Keratinocyte (primary cell): ENCODE results near the gene IGF2BP2. TPM values are rescaled to one million over a fixed set of nuclear protein-coding genes. Genes with fewer than 3 reads are reported as not detected.

ENCODE experiments used
- DNase-seq: peaks from one replicate; pipeline ENCODE4 v3.0.0-alpha.2; 2011; ENCODE audit warnings: low read depth, missing footprints, low spot score
- FAIRE-seq: peaks from 2 replicates; lab custom pipeline; 2011; peaks lifted over from hg19 to GRCh38; lab: Jason Lieb, UNC
- H2AFZ ChIP-seq: 2 replicates; pipeline ENCODE4 v1.6.0; 2012; ENCODE audit warnings: low read length, control low read depth, inconsistent platforms; ENCODE audit not compliant: control insufficient read depth
- H3K27ac ChIP-seq: 2 replicates; pipeline ENCODE4 v1.5.1; 2011; ENCODE audit warnings: low read length; ENCODE audit not compliant: control insufficient read depth, insufficient read depth
- H3K27me3 ChIP-seq: 3 replicates; pipeline ENCODE4 v1.6.0; 2011; ENCODE audit warnings: low read length; ENCODE audit not compliant: control insufficient read depth, insufficient read depth; ENCODE audit errors: extremely low read depth
- H3K36me3 ChIP-seq, 2 experiments: 2 replicates in 1 of 2; 3 replicates in 1 of 2; pipeline ENCODE4 v1.5.1; 2011; ENCODE audit warnings: low read length in 2 of 2, mild to moderate bottlenecking in 1 of 2; ENCODE audit not compliant: control insufficient read depth in 2 of 2, insufficient read depth in 2 of 2; ENCODE audit errors: extremely low read depth in 1 of 2
- H3K4me1 ChIP-seq: 3 replicates; pipeline ENCODE4 v1.5.1; 2011; ENCODE audit warnings: low read length; ENCODE audit not compliant: control insufficient read depth, insufficient read depth; ENCODE audit errors: extremely low read depth
- H3K4me2 ChIP-seq: 3 replicates; pipeline ENCODE4 v1.6.0; 2011; ENCODE audit warnings: low read depth, low read length; ENCODE audit not compliant: control insufficient read depth, insufficient read depth; ENCODE audit errors: extremely low read depth
- H3K4me3 ChIP-seq, 3 experiments: fragments of 200-600 bp in 1 of 3; sonication (generic) in 1 of 3; 2 replicates in 2 of 3; 3 replicates in 1 of 3; pipeline ENCODE4 v1.5.1; 2011 to 2016; ENCODE audit warnings: low read length in 3 of 3, mild to moderate bottlenecking in 3 of 3, control low read depth in 2 of 3, inconsistent platforms in 1 of 3, low read depth in 1 of 3, mixed read lengths in 1 of 3, mixed run types in 1 of 3, moderate library complexity in 1 of 3; ENCODE audit not compliant: control insufficient read depth in 2 of 3, insufficient read depth in 2 of 3; ENCODE audit errors: extremely low read depth in 1 of 3
- H3K79me2 ChIP-seq: 2 replicates; pipeline ENCODE4 v1.6.0; 2012; ENCODE audit warnings: low read length; ENCODE audit not compliant: control insufficient read depth, insufficient read depth
- H3K9ac ChIP-seq: 3 replicates; pipeline ENCODE4 v1.6.0; 2011; ENCODE audit warnings: low read length; ENCODE audit not compliant: control insufficient read depth, insufficient read depth; ENCODE audit errors: extremely low read depth
- H3K9me1 ChIP-seq: 3 replicates; pipeline ENCODE4 v1.6.0; 2011; ENCODE audit warnings: low read length; ENCODE audit not compliant: control insufficient read depth, insufficient read depth; ENCODE audit errors: extremely low read depth
- H3K9me3 ChIP-seq: 2 replicates; pipeline ENCODE4 v1.5.1; 2012; ENCODE audit warnings: low read depth, low read length; ENCODE audit not compliant: control insufficient read depth
- H4K20me1 ChIP-seq: 3 replicates; pipeline ENCODE4 v1.6.0; 2011; ENCODE audit warnings: low read length; ENCODE audit not compliant: control insufficient read depth, insufficient read depth; ENCODE audit errors: extremely low read depth
- CTCF ChIP-seq, 3 experiments: IDR thresholded peaks in 1 of 3; conservative IDR thresholded peaks in 1 of 3; optimal IDR thresholded peaks in 1 of 3; 2 replicates in 2 of 3; 3 replicates in 1 of 3; pipeline versions ENCODE3 to v1.5.1; 2011; ENCODE audit warnings: low read length in 3 of 3, mild to moderate bottlenecking in 3 of 3, moderate library complexity in 2 of 3, control low read depth in 1 of 3, inconsistent platforms in 1 of 3; ENCODE audit not compliant: insufficient read depth in 2 of 3; ENCODE audit errors: extremely low read depth in 1 of 3
- EZH2 ChIP-seq: IDR thresholded peaks from one replicate; pipeline ENCODE4 v1.6.1; 2012; ENCODE audit warnings: inconsistent platforms, mild to moderate bottlenecking, low read length, moderate library complexity
- dilution Hi-C: fragments of 300-500 bp; cut with MboI; formaldehyde crosslinking; loops from one replicate; pipeline ENCODE4 v1.7.0; 2020; ENCODE audit warnings: low sequenced_read_pairs; ENCODE audit not compliant: extremely low pct_ligation_motif_present
- polyA plus RNA-seq, 5 experiments: library from polyadenylated mRNA; depleted of rRNA in 3 of 5; stranded (reverse) in 3 of 5; stranded (forward) in 1 of 5; unstranded in 1 of 5; fragments of >200 nt; gene quantifications; 1 replicate in 1 of 5; 2 replicates in 3 of 5; 3 replicates in 1 of 5; pipeline versions ENCODE4 v1.2.1 to v1.2.3, GENCODE V29; 2011 to 2012; ENCODE audit warnings: missing spikeins in 2 of 5, low read depth in 1 of 5, low replicate concordance in 1 of 5

IGF2BP2 gene
- polyA plus RNA-seq, 1 donor (not counting 4 experiments of a cell fraction or from before 2014, with no cell fraction given): 21.2 TPM

- Histone ChIP-seq H2AFZ (no peak overlapping the region), H3K9me1 (no peaks in the 10 kb centered on the region), H3K9ac (no peak overlapping the region), H3K9me3 (no peaks in the 10 kb centered on the region), H3K4me3 (no peak overlapping the region), H3K36me3 (peaks cover 0 to 2% of the 10 kb centered on the region in 2 experiments), H3K27me3 (no peaks in the 10 kb centered on the region), H3K27ac (no peak overlapping the region), H4K20me1 (no peaks in the 10 kb centered on the region), H3K4me2 (no peak overlapping the region), H3K4me1 (peaks cover 71% of the 10 kb centered on the region), H3K79me2 (peaks cover 68% of the 10 kb centered on the region)
- dilution Hi-C loops: no loop called here
- TF ChIP-seq CTCF (optimal IDR thresholded peaks at IDR 0.05 in 1 of 3, IDR thresholded peaks at IDR 0.05 in 1 of 3, conservative IDR thresholded peaks at IDR 0.05 in 1 of 3; ENCODE audit: extremely low read depth in 1 of 3, insufficient read depth in 2 of 3, low read length in 3 of 3) (no peak), EZH2 (no peak)
- FAIRE-seq (no peak), DNase-seq (no peak)
These were observed 111.8 kb downstream of the IGF2BP2 start for GRCh38 chr3:185713015-185713414.

- no peaks in the 10 kb centered on the region for H3K9me1 ChIP-seq
- dilution Hi-C loops: no loop called here
- FAIRE-seq (peak; percentile 34), DNase-seq (no peak)
- no peak overlapping the region for H3K9ac ChIP-seq
- no peaks in the 10 kb centered on the region for H4K20me1 ChIP-seq
- H3K4me3 ChIP-seq: no peak overlapping the region
- H3K9me3 ChIP-seq: no peaks in the 10 kb centered on the region
- TF ChIP-seq EZH2: no peak
- no peak for TF ChIP-seq CTCF (optimal IDR thresholded peaks at IDR 0.05 in 1 of 3, IDR thresholded peaks at IDR 0.05 in 1 of 3, conservative IDR thresholded peaks at IDR 0.05 in 1 of 3; ENCODE audit: extremely low read depth in 1 of 3, insufficient read depth in 2 of 3, low read length in 3 of 3)
- no peak overlapping the region for H3K27ac ChIP-seq
- H3K4me1 ChIP-seq: peaks cover 64% of the 10 kb centered on the region
- H2AFZ ChIP-seq: no peak overlapping the region
- peak overlapping the region; percentile 37 for H3K4me2 ChIP-seq
- H3K27me3 ChIP-seq: no peaks in the 10 kb centered on the region
- H3K79me2 ChIP-seq: peaks cover 75% of the 10 kb centered on the region
- peaks cover 0 to 2% of the 10 kb centered on the region in 2 experiments for H3K36me3 ChIP-seq
These were observed 112.5 kb downstream of the IGF2BP2 start for GRCh38 chr3:185712337-185712736.
